ENCODE measurements around the gene RELN. TPM values are rescaled to one million over a fixed set of nuclear protein-coding genes. Genes with fewer than 3 reads are reported as not detected.

RELN gene
- total RNA-seq, 1 experiment from 2014 or later: 0.02 TPM

DNA sequence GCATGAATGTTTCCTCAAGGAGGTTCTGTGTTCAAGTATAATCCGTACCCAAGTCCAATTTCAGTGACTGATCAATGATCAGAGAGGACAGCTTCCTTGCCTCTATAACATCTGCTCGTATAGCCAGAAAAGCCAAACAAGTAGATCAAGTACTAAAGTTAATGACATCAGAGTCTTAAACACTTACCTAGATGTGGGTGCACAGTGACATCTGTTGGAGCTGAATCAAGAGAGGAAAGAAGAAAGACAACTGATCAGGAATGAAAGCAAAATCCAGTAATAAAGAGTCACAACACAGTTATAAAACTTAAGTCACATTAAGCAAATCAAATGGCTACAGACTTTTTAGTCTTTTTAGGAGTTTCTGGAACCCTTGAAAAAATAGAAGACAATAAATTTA is 236.5 kb downstream of the RELN start:
- Mint-ChIP-seq H3K4me3 (no peak overlapping the region), H3K9me3 (no peaks in the 10 kb centered on the region), H3K4me1 (peaks cover 4 to 5% of the 10 kb centered on the region in 2 experiments; a peak in 3 of 4 replicates), H3K27me3 (ENCODE audit: low read depth) (no peaks in the 10 kb centered on the region), H3K36me3 (ENCODE audit: insufficient read depth in 1 of 3, low read depth in 3 of 3) (no peaks in the 10 kb centered on the region), H3K27ac (no peak overlapping the region)
- no peak for DNase-seq
- Histone ChIP-seq H2BK12ac (ENCODE audit: insufficient read length, low read depth, low read length) (no peak overlapping the region), H2AFZ (ENCODE audit: low read length) (no peak overlapping the region), H3K9me3 (ENCODE audit: control insufficient read depth, low read depth, low read length) (no peaks in the 10 kb centered on the region), H3K23ac (ENCODE audit: insufficient read length, low read depth, low read length) (no peak overlapping the region), H3K9ac (ENCODE audit: extremely low read depth, insufficient read length, low read length) (no peak overlapping the region), H2BK20ac (ENCODE audit: low read depth, low read length, poor library complexity, severe bottlenecking) (no peak overlapping the region), H2BK120ac (ENCODE audit: low read depth, low read length, poor library complexity, severe bottlenecking) (no peak overlapping the region), H4K5ac (ENCODE audit: insufficient read length, low read depth, low read length) (no peak overlapping the region), H4K91ac (ENCODE audit: insufficient read length, low read depth, low read length) (no peak overlapping the region), H3K79me1 (ENCODE audit: insufficient read depth, low read depth, low read length, poor library complexity, severe bottlenecking) (no peaks in the 10 kb centered on the region), H3K27ac (ENCODE audit: insufficient read length, low read depth, low read length) (no peak overlapping the region), H3K56ac (ENCODE audit: insufficient read length, low read depth, low read length) (no peak overlapping the region), H3K4me2 (ENCODE audit: insufficient read depth, insufficient read length, low read length) (no peak overlapping the region), H3T11ph (ENCODE audit: low read length) (no peak overlapping the region), H3K18ac (ENCODE audit: insufficient read length, low read depth, low read length) (no peak overlapping the region), H3K4me1 (ENCODE audit: insufficient read depth, low read length) (no peaks in the 10 kb centered on the region), H3K23me2 (ENCODE audit: insufficient read length, low read depth, low read length, poor library complexity, severe bottlenecking) (no peaks in the 10 kb centered on the region), H2BK15ac (ENCODE audit: low read depth, low read length) (no peak overlapping the region), H3K4ac (ENCODE audit: low read depth, low read length) (no peak overlapping the region), H3K27me3 (ENCODE audit: insufficient read depth, low read length) (no peaks in the 10 kb centered on the region), H3K14ac (ENCODE audit: insufficient read depth, low read length) (no peak overlapping the region), H4K8ac (replicated peaks; ENCODE audit: insufficient read length, low read depth, low read length) (no peak overlapping the region), H2BK5ac (ENCODE audit: insufficient read length, low read length) (no peak overlapping the region), H3K79me2 (ENCODE audit: insufficient read depth, low read length) (no peaks in the 10 kb centered on the region), H4K20me1 (ENCODE audit: control insufficient read depth, insufficient read depth, insufficient read length) (no peaks in the 10 kb centered on the region), H2AK5ac (ENCODE audit: insufficient read length, low read length) (no peak overlapping the region)
- TF ChIP-seq, protein P1, sequence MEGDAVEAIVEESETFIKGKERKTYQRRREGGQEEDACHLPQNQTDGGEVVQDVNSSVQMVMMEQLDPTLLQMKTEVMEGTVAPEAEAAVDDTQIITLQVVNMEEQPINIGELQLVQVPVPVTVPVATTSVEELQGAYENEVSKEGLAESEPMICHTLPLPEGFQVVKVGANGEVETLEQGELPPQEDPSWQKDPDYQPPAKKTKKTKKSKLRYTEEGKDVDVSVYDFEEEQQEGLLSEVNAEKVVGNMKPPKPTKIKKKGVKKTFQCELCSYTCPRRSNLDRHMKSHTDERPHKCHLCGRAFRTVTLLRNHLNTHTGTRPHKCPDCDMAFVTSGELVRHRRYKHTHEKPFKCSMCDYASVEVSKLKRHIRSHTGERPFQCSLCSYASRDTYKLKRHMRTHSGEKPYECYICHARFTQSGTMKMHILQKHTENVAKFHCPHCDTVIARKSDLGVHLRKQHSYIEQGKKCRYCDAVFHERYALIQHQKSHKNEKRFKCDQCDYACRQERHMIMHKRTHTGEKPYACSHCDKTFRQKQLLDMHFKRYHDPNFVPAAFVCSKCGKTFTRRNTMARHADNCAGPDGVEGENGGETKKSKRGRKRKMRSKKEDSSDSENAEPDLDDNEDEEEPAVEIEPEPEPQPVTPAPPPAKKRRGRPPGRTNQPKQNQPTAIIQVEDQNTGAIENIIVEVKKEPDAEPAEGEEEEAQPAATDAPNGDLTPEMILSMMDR (conservative IDR thresholded peaks at IDR 0.05): no peak
- no CpG with 5 or more reads among the region's 2 CpGs for WGBS (ENCODE audit: extremely low coverage, insufficient read length, low lambda C conversion rate)

All from H9 (cell line).